H9 (cell line): ENCODE measurements around the gene PXDN. TPM values are rescaled to one million over a fixed set of nuclear protein-coding genes. Genes with fewer than 3 reads are reported as not detected.

Experiments used
- DNase-seq: peaks from one replicate; pipeline ENCODE4 v3.0.0-alpha.2; 2017
- H2AFZ ChIP-seq: one replicate; pipeline ENCODE4 v1.6.1; 2013; ENCODE audit warnings: mild to moderate bottlenecking, low read length, control low read depth, moderate library complexity
- H2AK5ac ChIP-seq: 2 replicates; pipeline ENCODE4 v1.6.1; 2013; ENCODE audit warnings: low read length, control low read depth, mixed read lengths; ENCODE audit not compliant: insufficient read length
- H2BK120ac ChIP-seq: one replicate; pipeline ENCODE4 v1.6.1; 2013; ENCODE audit warnings: low read depth, mild to moderate bottlenecking, low read length, control low read depth, inconsistent platforms; ENCODE audit not compliant: poor library complexity, severe bottlenecking
- H2BK12ac ChIP-seq: 2 replicates; pipeline ENCODE4 v1.6.1; 2013; ENCODE audit warnings: low read length, control low read depth, mixed read lengths, low read depth; ENCODE audit not compliant: insufficient read length
- H2BK15ac ChIP-seq: 2 replicates; pipeline ENCODE4 v1.6.1; 2013; ENCODE audit warnings: low read depth, low read length, control low read depth
- H2BK20ac ChIP-seq: one replicate; pipeline ENCODE4 v1.6.1; 2013; ENCODE audit warnings: low read depth, mild to moderate bottlenecking, low read length, control low read depth, inconsistent platforms; ENCODE audit not compliant: poor library complexity, severe bottlenecking
- H2BK5ac ChIP-seq: 2 replicates; pipeline ENCODE4 v1.6.1; 2013; ENCODE audit warnings: low read length, control low read depth, mixed read lengths; ENCODE audit not compliant: insufficient read length
- H3K14ac ChIP-seq: 2 replicates; pipeline ENCODE4 v1.6.1; 2013; ENCODE audit warnings: low read length, control low read depth; ENCODE audit not compliant: insufficient read depth
- H3K18ac ChIP-seq: 2 replicates; pipeline ENCODE4 v1.6.1; 2013; ENCODE audit warnings: low read depth, mild to moderate bottlenecking, mixed read lengths, low read length, control low read depth; ENCODE audit not compliant: insufficient read length
- H3K23ac ChIP-seq: 2 replicates; pipeline ENCODE4 v1.6.1; 2013; ENCODE audit warnings: low read length, control low read depth, mixed read lengths, low read depth; ENCODE audit not compliant: insufficient read length
- H3K23me2 ChIP-seq: 2 replicates; pipeline ENCODE4 v1.6.1; 2013; ENCODE audit warnings: low read depth, mild to moderate bottlenecking, mixed read lengths, low read length, control low read depth; ENCODE audit not compliant: insufficient read length, poor library complexity, severe bottlenecking
- H3K27ac ChIP-seq: 2 replicates; pipeline ENCODE4 v1.5.1; 2013; ENCODE audit warnings: low read length, control low read depth, mixed read lengths, low read depth; ENCODE audit not compliant: insufficient read length
- H3K27me3 ChIP-seq: 2 replicates; pipeline ENCODE4 v1.6.1; 2013; ENCODE audit warnings: low read length, control low read depth, inconsistent platforms; ENCODE audit not compliant: insufficient read depth
- H3K4ac ChIP-seq: 2 replicates; pipeline ENCODE4 v1.6.1; 2013; ENCODE audit warnings: low read depth, mild to moderate bottlenecking, control low read depth, inconsistent platforms, low read length, moderate library complexity
- H3K4me1 ChIP-seq: 2 replicates; pipeline ENCODE4 v1.6.1; 2013; ENCODE audit warnings: low read length, control low read depth, inconsistent platforms; ENCODE audit not compliant: insufficient read depth
- H3K4me2 ChIP-seq: 2 replicates; pipeline ENCODE4 v1.6.1; 2013; ENCODE audit warnings: low read length, control low read depth, mixed read lengths; ENCODE audit not compliant: insufficient read length, insufficient read depth
- H3K56ac ChIP-seq: 2 replicates; pipeline ENCODE4 v1.6.1; 2013; ENCODE audit warnings: low read depth, mild to moderate bottlenecking, mixed read lengths, low read length, control low read depth; ENCODE audit not compliant: insufficient read length
- H3K79me1 ChIP-seq: 2 replicates; pipeline ENCODE4 v1.6.1; 2013; ENCODE audit warnings: low read depth, mild to moderate bottlenecking, moderate library complexity, low read length, control low read depth, inconsistent platforms; ENCODE audit not compliant: insufficient read depth, poor library complexity, severe bottlenecking
- H3K79me2 ChIP-seq: 2 replicates; pipeline ENCODE4 v1.6.1; 2013; ENCODE audit warnings: low read length, control low read depth, inconsistent platforms; ENCODE audit not compliant: insufficient read depth
- H3K9ac ChIP-seq: 2 replicates; pipeline ENCODE4 v1.6.1; 2013; ENCODE audit warnings: low read length, control low read depth, mixed read lengths; ENCODE audit not compliant: insufficient read length; ENCODE audit errors: extremely low read depth
- H3K9me3 ChIP-seq: one replicate; pipeline ENCODE4 v1.6.1; 2013; ENCODE audit warnings: low read depth, low read length, inconsistent platforms; ENCODE audit not compliant: control insufficient read depth
- H3T11ph ChIP-seq: one replicate; pipeline ENCODE4 v1.6.1; 2013; ENCODE audit warnings: mild to moderate bottlenecking, low read length, control low read depth, inconsistent platforms
- H4K20me1 ChIP-seq: one replicate; pipeline ENCODE4 v1.6.1; 2013; ENCODE audit not compliant: control insufficient read depth, insufficient read length, insufficient read depth
- H4K5ac ChIP-seq: 2 replicates; pipeline ENCODE4 v1.6.1; 2013; ENCODE audit warnings: low read depth, mild to moderate bottlenecking, mixed read lengths, low read length, control low read depth; ENCODE audit not compliant: insufficient read length
- H4K8ac ChIP-seq: replicated peaks from 2 replicates; pipeline ENCODE4 v1.6.1; 2013; ENCODE audit warnings: low read length, control low read depth, mixed read lengths, low read depth; ENCODE audit not compliant: insufficient read length
- H4K91ac ChIP-seq: 2 replicates; pipeline ENCODE4 v1.6.1; 2013; ENCODE audit warnings: low read depth, mild to moderate bottlenecking, moderate library complexity, mixed read lengths, low read length, control low read depth; ENCODE audit not compliant: insufficient read length
- H3K27ac Mint-ChIP-seq, 3 experiments: 2 replicates in 2 of 3; 3 replicates in 1 of 3; pipeline ENCODE4 v1.8.0; 2020 to 2021; ENCODE audit warnings: mixed read lengths in 3 of 3, mild to moderate bottlenecking in 1 of 3, moderate library complexity in 1 of 3
- H3K27me3 Mint-ChIP-seq: 2 replicates; pipeline ENCODE4 v1.8.0; 2021; ENCODE audit warnings: low read depth, mild to moderate bottlenecking, moderate library complexity, mixed read lengths
- H3K36me3 Mint-ChIP-seq, 3 experiments: 2 replicates in 2 of 3; 3 replicates in 1 of 3; pipeline ENCODE4 v1.8.0; 2020 to 2021; ENCODE audit warnings: low read depth in 3 of 3, mixed read lengths in 3 of 3; ENCODE audit not compliant: insufficient read depth in 1 of 3
- H3K4me1 Mint-ChIP-seq, 2 experiments: 2 replicates each; pipeline ENCODE4 v1.8.0; 2020; ENCODE audit warnings: mixed read lengths in 2 of 2
- H3K4me3 Mint-ChIP-seq, 2 experiments: 2 replicates in 1 of 2; 3 replicates in 1 of 2; pipeline ENCODE4 v1.8.0; 2020 to 2021; ENCODE audit warnings: mild to moderate bottlenecking in 2 of 2, mixed read lengths in 2 of 2, moderate library complexity in 1 of 2
- H3K9me3 Mint-ChIP-seq, 2 experiments: 2 replicates in 1 of 2; 3 replicates in 1 of 2; pipeline ENCODE4 v1.8.0; 2020; ENCODE audit warnings: mild to moderate bottlenecking in 2 of 2, mixed read lengths in 2 of 2, moderate library complexity in 1 of 2
- CTCF ChIP-seq: fragments of 200-600 bp; sonication (generic); conservative IDR thresholded peaks from 3 replicates; pipeline ENCODE4 v1.8.0; 2021; ENCODE audit warnings: antibody characterized with exemption, mild to moderate bottlenecking
- WGBS: extraction: QIAGEN DNeasy Blood & Tissue Kit; methylation state at CpG from one replicate; pipeline ENCODE4 v1.1.7; 2013; ENCODE audit warnings: missing lambda C conversion rate, low lambda C conversion rate, mixed read lengths; ENCODE audit not compliant: insufficient read length; ENCODE audit errors: extremely low coverage; 5-methylcytosine and 5-hydroxymethylcytosine counted together
- total RNA-seq: library from RNA; stranded (reverse); gene quantifications from 2 replicates; pipeline ENCODE4 v1.2.1, GENCODE V29; 2021

The PXDN gene
- total RNA-seq, 1 experiment from 2014 or later: 146 TPM

GRCh38 chr2:1751767-1752725 lies 7.7 kb upstream of the PXDN start:
- Histone ChIP-seq H4K5ac (no peak overlapping the region), H4K8ac (no peak overlapping the region), H3K9me3 (peaks cover 16% of the 10 kb centered on the region), H3K23ac (no peak overlapping the region), H3T11ph (no peak overlapping the region), H3K27ac (no peak overlapping the region), H2BK15ac (no peak overlapping the region), H3K4me1 (no peaks in the 10 kb centered on the region), H3K27me3 (no peaks in the 10 kb centered on the region), H2AFZ (no peak overlapping the region), H3K4ac (no peak overlapping the region), H2AK5ac (no peak overlapping the region), H3K79me2 (no peaks in the 10 kb centered on the region), H3K14ac (no peak overlapping the region; the same call in 1 of the 2 replicates), H3K9ac (no peak overlapping the region), H4K20me1 (no peaks in the 10 kb centered on the region), H3K23me2 (no peaks in the 10 kb centered on the region), H2BK20ac (no peak overlapping the region), H3K18ac (no peak overlapping the region), H2BK120ac (no peak overlapping the region), H3K56ac (no peak overlapping the region), H2BK12ac (no peak overlapping the region), H2BK5ac (no peak overlapping the region), H3K79me1 (no peaks in the 10 kb centered on the region), H3K4me2 (no peak overlapping the region), H4K91ac (no peak overlapping the region)
- Mint-ChIP-seq H3K27me3 (peaks cover 41% of the 10 kb centered on the region), H3K4me1 (peaks cover 7 to 10% of the 10 kb centered on the region in 2 experiments), H3K36me3 (peaks cover 10 to 22% (median 16%) of the 10 kb centered on the region in 3 experiments), H3K4me3 (no peak overlapping the region; a peak in 1 of 5 replicates), H3K9me3 (peaks cover 29 to 30% of the 10 kb centered on the region in 2 experiments), H3K27ac (no peak overlapping the region; a peak in 1 of 7 replicates)
- WGBS: no CpG with 5 or more reads among the region's 21 CpGs
- DNase-seq: no peak
- no peak for TF ChIP-seq CTCF
